ENCODE measurements around the gene FYN. TPM values are rescaled to one million over a fixed set of nuclear protein-coding genes. Genes with fewer than 3 reads are reported as not detected.
"Not testable (repeated sequence)": the region's sequence is repeated elsewhere in the genome, so short reads cannot be mapped to it uniquely, and the experiment has no call there.

Gene FYN
- total RNA-seq, 1 donor from 2014 or later = 51.6 TPM

DNA sequence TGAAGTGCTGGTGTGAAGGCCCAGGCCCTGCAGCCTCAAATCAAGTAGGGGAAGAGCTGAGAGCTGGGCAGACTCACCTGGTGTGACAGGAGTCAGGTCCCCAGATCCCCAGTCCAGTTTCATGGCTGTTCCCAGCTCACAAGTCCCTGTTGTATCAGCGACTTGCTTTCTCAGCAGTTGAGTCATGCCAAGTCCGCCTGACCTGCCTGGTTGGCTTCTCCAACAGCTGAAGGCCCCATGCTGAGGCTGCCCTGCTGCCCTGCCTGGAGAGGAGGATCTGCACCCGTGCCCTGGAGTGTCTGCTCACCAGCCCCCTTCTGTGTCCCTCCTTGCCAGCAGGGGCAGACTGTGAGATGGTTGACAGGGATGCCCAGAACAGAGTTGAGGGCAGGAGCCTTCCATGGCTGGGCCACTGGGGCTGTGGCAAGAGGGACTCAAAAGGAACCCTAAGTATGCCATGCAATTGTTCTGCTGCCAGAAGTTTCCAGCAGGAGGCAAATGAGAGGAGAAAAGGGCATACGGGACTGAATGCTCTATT lies 228.3 kb downstream of the FYN start:
- ATAC-seq = no peak
- DNase-seq = no peak
- intact Hi-C loops (cut with micrococcal nuclease) = no loop called here

DNA sequence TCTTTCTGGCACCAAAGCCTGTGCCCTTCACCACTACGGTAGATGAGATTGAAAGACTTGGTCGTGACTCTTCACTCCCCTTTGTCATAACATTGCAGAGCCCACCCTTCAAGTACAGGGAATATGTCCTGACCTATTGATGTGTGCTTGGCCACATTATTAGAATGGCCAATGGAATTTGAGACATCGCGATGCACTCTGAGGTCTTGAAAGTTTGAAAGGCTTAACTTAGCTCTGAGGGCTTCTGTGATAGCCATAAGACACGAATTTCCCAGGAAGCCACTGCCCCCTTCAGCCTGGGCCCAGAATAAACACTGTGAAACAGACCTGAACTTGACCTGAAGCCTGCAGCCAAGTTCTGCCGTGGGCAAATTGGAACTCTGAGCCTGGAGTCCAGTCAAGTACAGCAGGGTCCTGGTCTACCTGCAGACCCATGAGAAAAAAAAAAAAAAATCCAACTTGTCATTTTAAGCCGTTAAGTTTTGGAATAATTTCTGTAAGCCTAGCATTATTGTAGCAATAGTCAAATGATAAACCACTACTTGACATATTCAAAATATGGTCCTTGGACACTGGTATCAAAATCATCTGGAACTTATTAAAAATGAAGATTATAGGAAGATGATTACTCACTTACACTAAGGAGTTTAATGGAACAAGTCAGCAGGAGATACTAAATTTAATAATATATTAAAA lies 230.6 kb downstream of the FYN start:
- intact Hi-C loops (cut with micrococcal nuclease) = no loop called here
- ATAC-seq = peak; percentile 92

DNA sequence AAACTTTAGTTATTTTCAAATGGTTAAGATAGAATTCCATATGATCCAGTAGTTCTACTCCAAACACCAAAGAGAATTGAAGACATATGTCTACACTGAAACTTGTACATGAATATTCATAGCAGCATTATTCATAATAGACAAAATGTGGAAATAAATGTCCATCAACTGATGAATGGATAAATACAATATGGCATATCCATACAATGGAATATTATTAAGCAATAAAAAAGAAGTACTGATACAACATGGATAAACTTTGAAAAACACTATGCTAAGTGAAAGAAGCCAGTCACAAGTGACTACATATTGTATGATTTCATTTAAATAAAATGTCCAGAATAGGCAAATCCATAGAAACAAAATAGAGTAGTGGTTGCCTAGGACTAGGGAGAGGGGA lies 234.0 kb downstream of the FYN start:
- ATAC-seq (no peak), DNase-seq (no peak)
- intact Hi-C loops (cut with micrococcal nuclease) = no loop called here

More for the DNA sequence above, 230.6 kb downstream of the FYN start:
- peak; percentile 67 for DNase-seq

DNA sequence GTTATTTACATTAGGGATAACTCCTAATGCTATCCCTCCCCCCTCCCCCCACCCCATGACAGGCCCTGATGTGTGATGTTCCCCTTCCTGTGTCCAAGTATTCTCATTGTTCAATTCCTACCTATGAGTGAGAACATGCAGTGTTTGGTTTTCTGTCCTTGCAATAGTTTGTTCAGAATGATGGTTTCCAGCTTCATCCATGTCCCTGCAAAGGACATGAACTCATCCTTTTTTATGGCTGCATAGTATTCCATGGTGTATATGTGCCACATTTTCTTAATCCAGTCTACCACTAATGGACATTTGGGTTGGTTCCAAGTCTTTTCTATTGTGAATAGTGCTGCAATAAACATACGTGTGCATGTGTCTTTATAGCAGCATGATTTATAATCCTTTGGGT lies 238.3 kb downstream of the FYN start:
- DNase-seq; intact Hi-C loops (cut with micrococcal nuclease); ATAC-seq: not testable (repeated sequence)

DNA sequence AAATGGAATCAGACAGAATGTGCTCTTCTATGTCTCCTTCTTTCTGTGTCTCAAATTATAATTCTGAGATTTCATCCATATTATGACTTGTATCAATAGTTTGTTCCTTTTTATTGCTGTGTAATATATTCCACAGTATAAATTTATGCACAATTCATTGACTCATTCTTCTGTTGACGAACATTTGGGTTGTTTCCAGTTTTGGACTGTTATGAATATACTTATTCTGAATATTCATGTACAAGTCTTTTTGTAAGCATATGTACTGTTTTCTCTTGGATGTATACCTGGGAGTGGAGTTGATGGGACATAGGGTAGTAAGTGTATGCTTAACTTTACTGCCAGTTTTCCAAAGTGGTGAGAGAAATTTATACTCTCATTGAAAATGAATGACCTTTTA lies 239.4 kb downstream of the FYN start:
- DNase-seq (no peak), ATAC-seq (no peak)
- intact Hi-C loops (cut with micrococcal nuclease) = no loop called here

DNA sequence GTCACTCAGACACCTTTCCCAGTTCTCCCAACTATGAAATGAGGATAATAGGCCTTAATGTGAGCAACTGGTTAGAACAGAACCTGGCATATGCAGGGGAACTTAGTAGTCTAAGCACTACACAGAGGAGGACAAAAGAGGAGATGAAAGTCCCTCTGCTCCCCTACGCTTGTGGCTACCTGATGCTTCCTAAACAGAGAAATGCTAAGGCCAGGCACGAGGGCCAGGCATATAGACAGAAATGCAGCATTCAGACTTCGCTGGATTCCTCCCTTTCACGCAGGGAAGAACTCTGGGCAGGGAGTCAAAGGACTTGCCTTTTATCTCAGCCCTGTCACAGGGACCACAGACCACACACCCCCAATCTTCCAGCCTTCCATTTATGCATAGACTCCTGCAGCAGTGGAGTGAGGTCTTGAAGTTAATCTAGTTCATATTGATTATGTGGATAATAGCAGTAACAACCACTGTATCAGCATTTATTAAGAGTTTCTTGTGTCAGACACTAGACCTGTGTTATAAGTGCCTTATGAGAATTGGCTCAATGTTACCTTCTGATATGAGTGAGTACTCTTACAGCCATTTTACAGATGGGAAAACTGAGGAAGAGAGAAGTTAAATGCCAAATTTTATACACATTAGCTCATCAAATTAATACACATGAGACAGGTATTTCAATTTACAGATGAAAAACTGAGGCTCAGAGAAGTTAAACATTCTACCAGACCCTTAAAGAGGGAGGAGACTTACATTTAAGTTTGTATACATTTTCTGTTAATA lies 240.6 kb downstream of the FYN start:
- no peak for DNase-seq

DNA sequence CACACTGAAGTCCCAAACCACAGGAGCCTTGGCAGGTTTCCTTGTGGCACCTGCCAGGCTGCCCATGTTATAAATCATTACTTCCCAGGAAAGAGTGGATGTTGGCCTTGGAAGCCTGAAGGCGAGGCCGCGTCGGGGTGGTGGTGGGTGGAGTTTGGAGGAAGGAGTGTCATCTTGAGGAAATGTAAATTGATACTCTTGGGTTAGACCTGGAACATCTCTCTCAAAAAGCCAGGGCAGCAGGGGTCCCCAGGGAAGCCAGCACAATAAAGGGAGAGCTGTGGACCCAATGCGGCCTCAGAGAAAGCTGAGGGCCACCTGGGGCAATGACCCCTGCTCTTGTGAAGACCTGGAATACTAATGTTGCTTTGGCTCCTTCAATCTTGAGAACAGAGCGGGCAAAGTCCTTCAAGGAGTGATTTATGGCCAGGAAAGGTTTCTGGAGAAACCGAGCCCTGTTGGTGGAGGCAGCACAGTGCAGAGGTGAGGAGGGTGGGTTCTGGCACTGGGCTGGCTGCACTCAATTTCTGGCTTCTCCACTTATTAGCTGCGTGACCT lies 241.3 kb downstream of the FYN start:
- intact Hi-C loops (cut with micrococcal nuclease) = no loop called here
- DNase-seq = no peak
- no peak for ATAC-seq

More for the DNA sequence above, 240.6 kb downstream of the FYN start:
- intact Hi-C loops (cut with micrococcal nuclease) = no loop called here
- ATAC-seq = no peak

DNA sequence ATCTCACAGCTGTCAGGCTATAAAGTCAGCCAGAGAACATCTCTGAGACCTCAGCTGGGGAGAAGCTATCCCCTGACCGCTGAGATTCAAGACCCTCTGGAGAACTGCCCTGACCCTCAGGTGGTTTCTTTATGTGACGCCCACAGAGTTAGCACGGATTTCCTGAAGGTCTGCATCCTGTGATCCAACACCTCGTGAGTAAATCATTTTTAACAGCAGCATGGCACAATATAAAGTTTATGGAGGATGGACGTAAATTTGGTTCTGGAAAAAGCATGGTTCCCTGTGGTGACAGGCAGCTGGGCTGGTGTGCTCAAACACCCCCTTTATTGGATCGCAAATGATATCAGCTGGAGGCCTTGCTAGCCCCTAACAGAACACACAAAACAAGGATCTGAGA lies 242.2 kb downstream of the FYN start:
- ATAC-seq = no peak
- no peak for DNase-seq
- intact Hi-C loops (cut with micrococcal nuclease) = no loop called here

DNA sequence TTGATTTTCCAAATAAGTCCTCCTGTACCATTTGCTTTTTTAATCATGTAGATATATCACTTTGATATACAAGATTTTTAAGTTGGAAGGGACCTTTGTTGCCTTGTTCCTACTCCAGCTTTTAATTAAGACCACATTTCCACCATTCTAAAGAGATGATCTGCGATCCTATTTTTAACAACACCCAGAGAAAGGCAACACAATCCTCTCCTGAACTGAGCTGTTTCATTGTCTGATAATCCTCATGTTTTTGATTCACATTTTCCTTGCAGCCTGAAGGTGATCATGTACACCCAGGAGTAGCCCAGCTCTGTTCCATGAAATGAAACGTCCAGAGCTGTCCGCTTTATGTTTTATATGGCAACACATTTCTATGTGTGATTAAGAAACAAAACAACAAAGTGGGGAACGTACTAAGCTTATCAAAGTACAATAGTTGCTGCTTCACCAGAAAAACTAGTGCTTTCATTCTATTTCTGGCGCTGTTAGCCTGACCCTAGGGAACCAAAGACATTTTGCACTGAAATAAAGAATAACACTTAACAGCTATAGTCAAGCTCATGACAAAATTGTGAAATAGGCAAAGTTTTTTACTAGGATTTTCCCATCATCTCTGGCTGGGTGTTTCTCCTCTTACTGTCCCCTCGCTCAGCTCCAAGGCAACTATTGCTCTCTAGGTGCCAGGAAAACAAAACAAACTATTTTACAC lies 245.0 kb downstream of the FYN start:
- intact Hi-C loops (cut with micrococcal nuclease) = no loop called here
- DNase-seq = no peak
- ATAC-seq = peak; percentile 53

DNA sequence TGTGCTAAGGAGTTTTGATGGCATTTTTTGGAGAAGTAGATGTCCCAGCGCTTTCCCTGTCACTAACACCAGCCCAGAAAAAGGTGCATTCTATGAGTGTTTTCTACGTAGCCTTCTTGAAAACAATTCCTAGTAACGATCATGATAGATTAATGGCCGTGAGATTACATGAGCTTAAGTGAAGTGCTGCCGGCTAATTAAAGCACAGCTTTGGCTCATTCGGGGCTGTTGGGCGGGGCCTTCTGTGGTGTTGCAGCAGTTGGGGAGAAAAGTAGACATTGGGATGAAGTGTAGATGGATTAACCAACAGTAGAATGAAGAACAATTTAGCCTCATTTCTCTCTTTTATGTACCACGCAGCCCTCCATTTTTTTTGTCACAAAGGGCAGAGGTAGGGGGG lies 246.8 kb downstream of the FYN start:
- ATAC-seq = peak; percentile 62
- intact Hi-C loops (cut with micrococcal nuclease) = no loop called here
- DNase-seq = peak; percentile 58

DNA sequence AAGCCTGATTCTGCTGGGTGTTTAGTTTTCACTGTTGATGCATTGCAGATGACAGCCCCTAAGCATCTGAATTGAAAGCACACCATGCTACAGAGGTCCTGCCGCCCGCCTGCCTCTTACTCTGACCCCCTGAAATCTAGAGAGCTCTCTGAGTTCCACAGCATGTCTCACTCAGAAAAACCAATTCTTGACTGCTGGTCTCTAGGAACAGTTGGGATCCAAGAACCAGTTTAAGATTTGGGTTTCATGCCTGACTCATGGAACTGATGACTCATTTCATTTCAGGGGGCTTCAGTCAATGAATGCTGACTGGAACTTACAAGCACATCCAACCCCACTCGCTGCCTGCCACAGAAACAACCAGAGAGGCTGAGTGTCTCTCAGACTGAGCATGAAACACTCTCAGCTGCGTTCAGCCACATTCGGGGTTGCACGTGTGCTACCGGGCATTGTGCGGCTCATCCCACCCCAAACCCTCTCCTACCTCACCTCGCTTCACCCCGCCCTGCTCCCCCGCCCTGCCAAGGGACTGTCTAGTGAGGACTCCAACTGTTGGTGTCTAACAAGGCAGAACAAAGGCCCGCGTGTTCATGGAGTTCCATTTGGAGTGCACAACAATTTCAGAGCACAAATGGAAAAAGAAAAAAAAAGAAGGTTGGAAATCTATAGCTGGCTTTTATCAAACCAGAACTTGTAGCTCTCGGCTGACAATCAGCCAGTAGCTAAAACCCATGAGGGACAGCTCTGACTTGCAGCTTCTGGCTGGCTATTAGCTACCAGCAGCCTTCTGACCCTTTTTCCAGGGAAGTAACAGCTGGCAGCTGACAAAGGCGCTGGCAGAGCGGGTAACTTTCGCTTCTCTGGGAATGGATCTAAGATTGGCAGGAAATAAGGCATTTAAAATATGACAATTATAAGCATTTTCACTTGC lies 247.5 kb downstream of the FYN start:
- intact Hi-C loops (cut with micrococcal nuclease) = no loop called here
- ATAC-seq (peak; percentile 80), DNase-seq (peak; percentile 56)

DNA sequence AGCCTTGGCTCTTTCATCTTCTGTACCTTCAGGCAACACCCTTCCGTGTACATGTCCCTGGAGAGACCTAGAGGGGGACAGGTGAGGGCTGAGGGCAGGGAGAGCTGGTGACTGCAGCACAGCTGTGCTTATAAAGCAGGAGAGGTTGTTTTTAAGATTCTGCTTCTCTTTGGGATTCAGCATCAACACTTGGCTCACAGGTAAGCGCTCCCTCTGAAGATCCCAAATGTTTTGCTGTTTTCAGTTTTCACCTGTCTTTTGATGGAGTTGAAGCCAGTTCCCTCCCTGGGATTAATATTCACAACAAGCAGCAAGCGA lies 248.2 kb downstream of the FYN start:
- intact Hi-C loops (cut with micrococcal nuclease) = no loop called here
- no peak for ATAC-seq

DNA sequence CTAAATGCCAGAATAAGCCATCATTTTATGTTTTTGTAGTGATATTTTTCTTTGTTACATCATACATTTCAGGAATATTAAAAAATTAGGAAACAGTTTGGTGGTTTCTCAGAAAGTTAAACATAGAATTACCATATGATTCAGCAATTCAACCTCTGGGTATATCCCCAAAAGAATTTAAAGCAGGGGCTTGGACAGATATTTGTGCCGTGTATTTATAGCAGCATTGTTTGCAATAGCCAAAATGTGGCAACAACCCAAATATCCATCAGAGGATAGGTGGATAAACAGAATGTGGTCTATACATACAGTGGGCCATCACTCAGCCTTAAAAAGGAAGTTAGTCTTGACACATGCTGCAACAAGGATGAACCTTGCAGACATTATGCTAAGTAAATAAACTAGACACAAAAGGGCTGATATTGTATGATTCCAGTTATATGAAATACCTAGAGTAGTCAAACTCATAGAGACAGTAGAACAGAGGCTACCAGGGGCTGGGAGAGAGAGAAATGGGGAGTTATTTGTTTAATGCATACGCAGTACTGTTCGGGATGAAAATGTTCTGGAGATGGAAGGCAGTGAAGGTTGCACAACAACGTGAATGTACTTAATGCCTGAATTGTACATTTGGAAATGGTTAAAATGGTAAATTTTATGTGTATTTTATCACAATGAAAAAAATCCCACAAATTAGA lies 248.7 kb downstream of the FYN start:
- intact Hi-C loops (cut with micrococcal nuclease) = no loop called here
- ATAC-seq = no peak
- DNase-seq = no peak

More for the DNA sequence above, 248.2 kb downstream of the FYN start:
- no peak for DNase-seq

DNA sequence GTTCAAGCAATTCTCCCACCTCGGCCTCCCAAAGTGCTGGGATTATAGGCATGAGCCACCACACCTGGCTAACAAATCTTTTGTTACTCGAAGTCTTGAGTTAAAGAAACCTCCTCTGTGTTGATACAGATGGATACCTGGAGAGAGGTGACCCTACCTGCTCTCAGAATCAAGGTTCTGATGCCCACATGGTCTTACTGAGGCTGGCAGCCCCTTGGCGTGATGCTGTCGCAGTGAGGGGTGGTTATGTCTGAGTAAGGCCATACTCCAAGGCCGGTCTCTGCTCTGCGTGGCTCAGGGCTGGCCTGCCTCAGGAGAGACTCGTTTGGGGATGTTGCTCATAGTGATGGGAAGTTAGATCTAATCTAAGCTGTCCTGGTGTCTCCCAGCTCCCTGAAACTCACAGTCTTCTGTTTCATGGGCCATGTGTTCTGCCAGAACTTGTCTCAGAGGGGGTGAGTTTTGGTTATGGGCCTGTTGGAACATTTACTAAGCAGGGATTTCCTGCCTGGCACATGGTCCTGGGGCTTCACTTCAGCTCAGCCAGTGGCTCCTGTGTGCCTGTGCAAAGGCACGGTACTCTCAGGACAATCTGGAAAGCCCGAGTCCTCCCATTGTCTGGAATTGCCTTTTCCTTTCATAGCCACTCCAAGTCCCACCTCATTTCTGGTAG lies 250.1 kb downstream of the FYN start:
- no peak for DNase-seq
- no peak for ATAC-seq
- intact Hi-C loops (cut with micrococcal nuclease) = no loop called here

DNA sequence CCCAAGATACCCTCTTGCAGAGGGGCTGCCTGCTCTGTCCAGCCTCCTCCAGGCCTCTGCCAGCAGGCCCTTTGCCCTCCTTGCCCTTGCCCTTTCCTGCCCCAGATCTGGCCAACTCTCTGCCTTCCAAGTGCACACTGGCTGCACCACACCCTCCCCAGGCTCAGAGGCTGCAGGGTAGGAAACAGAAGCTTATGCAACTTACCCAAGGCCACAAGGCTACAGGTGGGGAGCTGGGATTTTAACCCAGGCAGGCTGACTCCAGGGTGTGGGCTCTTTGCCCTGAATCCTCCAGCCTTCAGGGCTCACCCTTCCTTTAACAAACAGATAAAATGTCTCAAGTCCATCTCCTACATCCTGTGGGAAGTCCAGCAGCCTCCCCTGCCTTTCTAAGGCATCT lies 253.1 kb downstream of the FYN start:
- DNase-seq (no peak), ATAC-seq (peak; percentile 50)
- intact Hi-C loops (cut with micrococcal nuclease) = no loop called here

DNA sequence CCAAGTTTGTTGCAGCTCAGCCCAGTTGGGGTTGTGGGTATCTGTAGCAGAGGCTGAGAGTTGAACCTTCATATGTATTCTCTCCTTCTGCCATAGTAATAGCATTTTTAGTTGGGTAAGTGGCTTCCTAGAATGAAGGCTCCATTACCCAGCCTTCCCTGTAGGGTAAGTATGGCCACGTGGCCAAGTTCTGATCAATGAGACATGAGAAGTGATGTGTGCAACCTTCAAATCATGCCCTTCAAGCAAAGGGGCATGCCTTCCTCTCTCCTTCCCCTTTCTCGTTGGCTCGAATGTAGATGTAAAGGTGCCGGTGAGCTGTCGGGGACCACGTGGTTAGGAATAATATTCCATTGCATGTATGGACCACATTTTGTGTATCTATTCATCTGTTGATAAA lies 254.8 kb downstream of the FYN start:
- DNase-seq (no peak), ATAC-seq (no peak)
- intact Hi-C loops (cut with micrococcal nuclease) = no loop called here

DNA sequence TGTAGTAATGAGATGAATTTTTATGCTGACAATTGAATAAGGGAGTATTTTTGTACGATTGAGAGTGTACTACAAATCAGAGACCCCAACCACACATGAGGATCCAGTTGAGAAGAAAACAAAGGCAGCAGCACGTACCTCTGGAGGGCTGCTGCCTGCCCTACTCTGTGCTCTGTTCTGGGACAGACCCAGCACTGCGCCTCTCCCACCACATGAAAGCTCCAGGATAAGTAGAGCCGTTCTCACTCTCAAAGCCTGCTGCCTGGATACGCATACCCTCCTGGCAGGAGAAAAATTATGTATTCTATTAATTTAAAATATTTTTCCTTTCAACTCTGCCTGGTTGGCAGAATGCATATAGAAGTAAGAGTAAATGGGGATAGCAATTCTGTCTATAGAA lies 256.1 kb downstream of the FYN start:
- no peak for ATAC-seq
- intact Hi-C loops (cut with micrococcal nuclease) = no loop called here
- DNase-seq = no peak
